GM18858 (cell line): ENCODE results near the gene CAMTA2.

Experiments used
- ATAC-seq: cut with Tn5 transposase; IDR thresholded peaks from one replicate; pipeline ENCODE4 v1.9.1; 2021; ENCODE audit not compliant: unreplicated experiment

Gene CAMTA2

GRCh38 chr17:4948166-4948930 is 39.1 kb downstream of the CAMTA2 start, which contains the start of gene PFN1:
Gene PFN1, minus strand, starts transcription at chr17:4948530. Its CDS starts 136 bp downstream, at chr17:4948394.
- ATAC-seq, result no peak

DNA sequence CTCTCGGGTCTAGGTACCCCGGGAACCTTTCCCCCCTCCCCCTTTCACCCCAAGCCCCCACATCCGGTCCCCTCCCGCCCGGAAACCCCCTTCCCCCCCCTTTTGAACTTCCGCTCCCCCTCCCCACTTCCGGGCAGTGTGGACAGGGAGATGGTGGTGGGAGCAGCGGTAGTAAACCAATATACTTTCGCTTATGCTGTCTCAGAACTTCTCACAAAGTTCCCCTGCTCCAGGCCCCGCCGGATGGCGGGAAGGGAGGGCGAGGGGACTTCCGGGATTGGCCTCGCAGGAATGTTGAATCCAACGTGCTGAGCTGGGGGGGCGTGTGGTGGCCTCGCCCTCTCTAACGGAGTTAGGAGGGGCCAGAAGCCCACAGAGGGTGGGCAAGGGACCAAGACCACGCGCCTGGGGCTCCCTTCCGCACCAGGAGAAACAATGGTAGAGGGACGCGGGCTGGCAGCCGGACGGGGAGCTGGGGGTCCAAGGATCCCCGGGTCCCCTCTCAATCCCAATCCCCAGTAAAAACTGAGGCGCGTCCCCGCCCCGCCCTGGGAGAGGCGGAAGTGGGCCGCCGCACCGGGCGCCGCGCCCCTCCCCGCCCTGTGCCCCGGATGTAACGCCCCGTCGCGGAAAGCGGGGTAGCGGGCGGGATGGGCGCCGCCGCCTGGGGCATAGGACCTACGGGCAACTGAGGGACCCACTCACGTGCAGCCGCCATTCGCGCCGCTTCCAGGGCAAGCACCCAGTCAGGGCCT is 39.9 kb downstream of the CAMTA2 start:
- no peak for ATAC-seq

DNA sequence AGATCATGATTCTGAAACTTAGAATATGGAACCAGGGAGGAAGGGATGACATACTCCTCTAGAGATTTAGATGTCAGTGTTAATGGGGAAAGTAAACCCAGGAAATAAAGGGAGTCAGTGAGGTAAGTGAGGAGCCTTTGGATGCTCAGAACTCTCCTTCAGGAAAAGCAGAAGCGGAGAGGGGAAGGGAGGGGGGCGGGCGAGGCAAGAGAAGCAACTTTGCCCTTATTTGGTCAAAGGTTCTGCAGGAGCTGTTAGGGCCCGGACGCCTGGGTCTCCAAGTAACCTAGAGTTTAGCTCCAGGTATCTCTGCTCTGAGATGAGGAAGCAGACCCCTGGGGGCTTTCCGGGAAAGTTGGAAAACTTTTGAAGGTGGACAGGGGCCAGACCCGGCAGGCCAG is 40.5 kb downstream of the CAMTA2 start:
- ATAC-seq, result no peak

DNA sequence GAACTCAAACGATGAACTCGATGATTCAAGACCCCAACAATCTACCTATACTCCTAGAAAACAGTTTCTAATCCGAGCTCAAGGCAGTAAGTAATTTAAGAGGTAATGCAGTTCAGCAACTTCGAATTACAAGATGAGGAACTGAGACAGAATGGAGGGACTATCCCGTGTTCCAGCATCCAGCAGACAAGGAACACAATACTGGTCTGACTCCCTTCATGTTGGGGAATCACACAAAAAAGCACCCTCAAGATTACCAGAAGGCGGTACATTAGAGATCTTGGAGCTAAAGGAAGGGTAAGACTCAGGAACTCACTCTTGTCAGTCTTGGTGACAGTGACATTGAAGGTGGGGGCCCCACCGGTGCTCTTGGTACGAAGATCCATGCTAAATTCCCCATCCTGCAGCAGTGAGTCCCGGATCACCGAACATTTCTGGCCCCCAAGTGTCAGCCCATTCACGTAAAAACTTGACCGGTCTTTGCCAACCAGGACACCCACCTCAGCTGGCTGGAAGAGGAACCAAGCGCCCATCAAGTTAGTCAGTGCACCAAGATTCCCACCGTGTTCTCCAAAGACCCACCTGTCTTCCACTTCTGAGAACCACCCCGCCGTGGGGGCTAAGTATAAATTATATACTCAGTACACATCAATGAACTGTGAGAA is 41.0 kb downstream of the CAMTA2 start:
- no peak for ATAC-seq

GRCh38 chr17:4945944-4946280 is 41.6 kb downstream of the CAMTA2 start:
- no peak for ATAC-seq

GRCh38 chr17:4945176-4945943 is 42.1 kb downstream of the CAMTA2 start:
- no peak for ATAC-seq

DNA sequence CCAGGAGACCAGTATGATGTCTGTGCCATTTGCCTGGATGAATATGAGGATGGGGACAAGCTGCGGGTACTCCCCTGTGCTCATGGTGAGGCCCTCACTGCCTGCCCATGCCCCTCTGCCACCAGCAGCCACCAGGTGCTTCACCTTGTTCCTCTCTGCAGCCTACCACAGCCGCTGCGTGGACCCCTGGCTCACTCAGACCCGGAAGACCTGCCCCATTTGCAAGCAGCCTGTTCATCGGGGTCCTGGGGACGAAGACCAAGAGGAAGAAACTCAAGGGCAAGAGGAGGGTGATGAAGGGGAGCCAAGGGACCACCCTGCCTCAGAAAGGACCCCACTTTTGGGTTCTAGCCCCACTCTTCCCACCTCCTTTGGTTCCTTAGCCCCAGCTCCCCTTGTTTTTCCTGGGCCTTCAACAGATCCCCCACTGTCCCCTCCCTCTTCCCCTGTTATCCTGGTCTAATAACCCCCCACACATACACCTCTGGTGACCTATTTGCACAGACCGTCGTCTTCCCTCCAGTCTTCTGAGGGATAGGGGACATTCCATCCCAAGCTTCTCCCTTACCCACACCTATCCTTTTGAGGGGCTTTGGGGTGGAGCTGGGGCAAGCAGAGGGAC is 42.8 kb downstream of the CAMTA2 start:
- no peak for ATAC-seq

- no peak for ATAC-seq
Observed at GRCh38 chr17:4944163-4944553, 43.3 kb downstream of the CAMTA2 start.

DNA sequence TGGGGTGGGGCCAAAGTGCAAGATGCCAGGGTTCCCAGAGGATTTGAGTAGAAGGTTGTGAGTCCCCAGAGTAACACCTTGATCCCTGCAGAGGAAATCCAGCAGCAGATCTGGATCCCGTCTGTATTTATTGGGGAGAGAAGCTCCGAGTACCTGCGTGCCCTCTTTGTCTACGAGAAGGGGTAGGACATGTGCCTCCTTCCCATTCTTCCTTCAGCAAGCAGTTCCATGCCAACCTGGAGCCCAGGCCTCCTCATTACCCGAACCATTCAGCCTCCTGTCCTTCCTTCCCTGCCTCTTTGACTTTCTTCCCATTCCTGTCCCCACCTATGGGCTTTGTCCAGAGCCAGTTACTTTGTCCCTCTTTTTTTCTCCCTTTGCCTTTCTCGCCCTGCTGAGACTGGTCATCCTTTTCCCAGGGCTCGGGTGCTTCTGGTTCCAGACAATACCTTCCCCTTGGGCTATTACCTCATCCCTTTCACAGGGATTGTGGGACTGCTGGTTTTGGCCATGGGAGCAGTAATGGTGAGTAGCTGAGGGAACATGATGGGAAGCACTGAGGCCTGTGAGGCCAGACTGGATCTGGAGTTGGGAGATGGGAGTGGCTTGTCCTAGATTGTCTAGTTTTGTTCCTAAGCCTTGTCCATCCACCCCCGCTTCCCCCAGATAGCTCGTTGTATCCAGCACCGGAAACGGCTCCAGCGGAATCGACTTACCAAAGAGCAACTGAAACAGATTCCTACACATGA is 44.5 kb downstream of the CAMTA2 start:
- no peak for ATAC-seq

- ATAC-seq, result no peak
Observed at GRCh38 chr17:4941319-4941610, 46.2 kb downstream of the CAMTA2 start.

DNA sequence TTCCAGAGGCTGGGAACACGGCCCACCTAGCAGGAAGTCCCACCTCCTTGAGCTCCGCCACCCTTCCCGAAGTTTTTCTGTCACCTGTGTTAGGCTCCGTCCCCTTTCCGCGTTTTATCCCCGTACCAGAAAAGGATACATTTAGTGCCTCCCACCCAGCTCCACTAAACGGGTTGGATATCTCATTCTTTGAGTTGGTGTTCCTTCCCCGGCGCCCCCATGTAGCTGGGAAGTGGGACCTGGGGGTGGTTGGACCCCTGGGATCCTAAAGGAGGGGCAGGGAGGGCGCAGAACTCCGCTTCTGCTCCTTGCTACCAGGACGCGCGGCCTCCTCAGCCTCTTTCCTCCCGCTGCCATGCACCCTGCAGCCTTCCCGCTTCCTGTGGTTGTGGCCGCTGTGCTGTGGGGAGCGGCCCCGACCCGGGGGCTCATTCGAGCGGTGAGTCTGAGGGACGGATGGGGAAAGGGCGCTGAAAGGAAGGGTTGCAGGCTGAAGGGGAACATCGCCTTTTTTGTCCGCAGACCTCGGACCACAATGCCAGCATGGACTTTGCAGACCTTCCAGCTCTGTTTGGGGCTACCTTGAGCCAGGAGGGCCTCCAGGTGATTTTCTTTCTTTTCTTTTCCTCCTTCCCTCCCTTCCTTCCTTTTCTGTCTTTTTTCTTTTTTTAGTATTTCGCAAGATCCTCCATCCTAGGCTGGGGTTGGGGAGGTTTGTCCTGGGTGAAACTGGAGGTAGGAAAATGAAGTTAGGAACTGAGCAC is 46.7 kb downstream of the CAMTA2 start:
- ATAC-seq, result no peak

- ATAC-seq, result peak; percentile 68
Observed at GRCh38 chr17:4939796-4940554, 47.5 kb downstream of the CAMTA2 start, which contains the start of the genes RNF167 and SLC25A11. Gene RNF167, plus strand, starts transcription at chr17:4940268. Its CDS starts 642 bp downstream, at chr17:4940910. Gene SLC25A11, minus strand, starts transcription at chr17:4940046. Its CDS starts 136 bp downstream, at chr17:4939910.

DNA sequence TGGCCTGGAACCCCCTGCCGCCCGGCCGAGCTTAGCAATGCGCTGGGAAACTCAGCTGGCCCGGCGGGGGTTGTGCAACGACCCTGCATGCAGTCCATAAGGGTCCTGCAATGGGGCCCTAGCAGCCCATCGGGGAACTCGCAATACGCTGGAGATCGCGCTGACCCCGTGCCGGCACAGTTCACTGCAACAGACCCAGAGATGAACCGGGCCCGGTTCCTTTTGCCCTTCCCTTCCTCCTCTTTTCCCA is 48.0 kb downstream of the CAMTA2 start:
- peak; percentile 1 for ATAC-seq

DNA sequence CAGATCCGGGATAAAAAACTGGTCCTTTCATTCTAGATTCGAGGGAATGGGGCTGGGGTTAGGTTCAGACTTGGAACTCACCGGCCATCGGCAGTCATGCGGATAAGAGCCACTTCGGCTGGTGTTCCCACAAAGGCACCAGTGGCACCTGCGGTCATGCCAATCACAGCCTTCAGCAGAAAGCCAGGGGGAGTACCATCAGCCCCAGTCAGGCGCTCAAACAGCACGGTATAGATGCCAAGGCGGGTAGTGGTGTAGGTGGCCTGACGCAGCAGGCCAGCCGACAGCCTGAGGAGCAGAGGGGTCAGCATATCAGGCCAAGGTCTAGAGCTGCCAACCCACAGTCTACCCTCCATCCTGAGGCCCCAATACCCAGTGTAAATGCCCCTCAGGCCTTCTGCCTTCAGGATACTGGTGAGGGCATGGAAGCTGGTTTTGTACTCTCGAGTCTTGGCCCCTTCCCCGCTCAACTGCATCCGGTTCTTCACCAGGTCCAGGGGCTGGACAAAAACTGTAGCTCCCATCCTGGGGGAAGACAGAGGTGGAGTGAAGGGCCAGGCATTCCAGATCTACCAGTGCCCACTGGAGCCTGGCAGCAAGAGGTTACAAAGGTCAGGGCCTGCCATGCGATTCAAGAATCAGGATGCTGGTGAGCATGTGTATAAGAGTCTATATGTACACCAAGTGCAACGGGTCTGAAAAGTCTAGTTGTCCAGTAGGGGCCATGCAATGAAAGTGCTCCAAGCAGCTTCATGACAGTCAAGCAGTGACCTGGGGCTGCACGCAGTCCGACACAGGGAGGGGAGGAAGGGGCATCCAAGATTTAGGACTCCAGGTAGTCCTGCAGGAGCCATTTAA is 48.6 kb downstream of the CAMTA2 start:
- ATAC-seq, result no peak

- ATAC-seq, result no peak
Observed at GRCh38 chr17:4938069-4938491, 49.4 kb downstream of the CAMTA2 start.

- no peak for ATAC-seq
Observed at GRCh38 chr17:4937553-4937952, 49.9 kb downstream of the CAMTA2 start.

DNA sequence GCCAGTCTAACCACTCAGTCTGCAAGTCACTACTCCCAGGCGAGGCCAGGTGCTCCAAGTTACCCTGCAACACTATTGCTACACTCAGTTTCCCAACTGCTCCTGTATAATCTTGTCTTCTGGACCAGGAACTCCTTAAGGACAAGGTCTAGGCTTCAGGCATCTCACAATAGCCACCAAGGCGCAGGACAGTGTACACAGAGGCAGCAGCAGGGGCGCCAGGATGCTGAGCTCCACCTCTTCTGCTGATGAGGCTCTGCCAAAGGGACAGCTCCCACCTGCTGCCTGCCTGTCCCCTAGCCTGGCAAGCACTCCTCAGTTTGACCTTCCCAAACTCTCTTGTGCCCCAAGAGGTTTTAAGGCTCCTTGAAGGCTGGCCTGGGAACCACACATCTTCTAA is 51.0 kb downstream of the CAMTA2 start:
- no peak for ATAC-seq

GRCh38 chr17:4935650-4936049 is 51.8 kb downstream of the CAMTA2 start:
- ATAC-seq, result no peak
